GM10248 (cell line): ENCODE data around the gene PRR7.
A peak's percentile ranks its signal among the peaks of the same experiment; 100 is the strongest.

Source experiments
- CTCF ChIA-PET: fragments of 300-600 bp; sonication (Branson Sonifier 250); formaldehyde crosslinking; extraction: SDS; loops from one replicate; lab custom pipeline; 2021; ENCODE audit warnings: antibody characterized with exemption; lab: Yijun Ruan, JAX
- POLR2A ChIA-PET: fragments of 350-650 bp; sonication (Branson Sonifier 250); formaldehyde crosslinking; extraction: SDS; loops from one replicate; lab custom pipeline; 2020; ENCODE audit warnings: antibody characterized with exemption; lab: Yijun Ruan, JAX
- DNase-seq: peaks from one replicate; pipeline ENCODE4 v3.0.0; 2012; ENCODE audit errors: extremely low spot score
- CTCF ChIP-seq: IDR thresholded peaks from 2 replicates; pipeline ENCODE4 v1.5.1; 2012; ENCODE audit warnings: mild to moderate bottlenecking, low read depth; ENCODE audit errors: extremely low read depth, missing control alignments, control extremely low read depth

The PRR7 gene

DNA sequence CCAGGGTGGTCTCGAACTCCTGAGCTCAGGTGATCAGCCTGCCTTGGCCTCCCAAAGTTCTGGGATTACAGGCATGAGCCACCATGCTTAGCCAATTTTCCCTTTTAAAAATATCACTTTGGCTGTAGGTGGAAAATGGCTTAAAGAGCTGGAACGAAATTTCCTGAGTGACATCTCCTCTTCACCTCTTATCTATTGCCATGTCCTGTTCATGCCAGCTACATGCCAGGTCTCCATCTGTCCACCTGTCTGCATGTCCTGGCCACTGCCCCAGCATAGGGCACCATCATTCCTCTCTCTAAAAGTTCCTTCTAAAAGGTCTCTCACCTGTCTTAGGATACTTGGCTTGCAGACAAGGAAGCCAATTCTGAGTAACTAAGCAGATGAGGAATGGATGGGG is 22.9 kb upstream of the PRR7 start:
- ChIA-PET POLR2A (interaction anchor here (1.0 kb wide), 1 partner anchor 20 kb away, joined by 4 read pairs; no protein-coding TSS in a partner anchor), CTCF (interaction anchor here (0.7 to 23.4 kb wide), 8 partner anchors 9 to 78 kb away, joined by 3 to 347 read pairs (median 4); partner anchors contain the start of gene F12)
- no peak for TF ChIP-seq CTCF

DNA sequence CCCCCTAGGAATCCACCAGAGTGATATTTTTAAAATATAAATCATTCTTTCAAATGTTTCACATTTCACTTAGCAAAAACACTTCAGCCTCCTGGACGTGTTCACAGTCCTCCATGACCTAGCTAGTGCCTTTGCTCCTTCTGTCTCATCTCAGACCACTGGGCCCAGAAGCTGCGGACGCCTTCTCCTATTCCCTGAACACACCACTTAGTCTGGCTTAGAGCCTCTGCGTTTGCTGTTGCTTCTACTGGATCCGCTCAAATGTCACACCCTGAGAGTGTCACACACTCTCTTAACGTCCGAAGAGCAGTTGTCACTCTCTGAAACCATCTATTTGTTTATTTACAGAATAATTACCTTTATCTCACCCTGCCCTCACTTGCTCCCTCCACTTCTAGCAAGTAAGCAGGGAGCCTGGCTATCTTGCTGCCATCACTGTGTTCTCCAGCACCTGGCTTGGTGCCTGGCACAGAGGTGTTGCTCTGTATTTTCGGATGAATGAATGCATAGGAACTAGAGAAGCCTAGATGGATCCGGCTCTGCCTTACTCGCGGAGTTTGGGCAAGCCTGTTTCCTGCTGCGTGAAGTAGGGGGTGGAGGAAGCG is 21.3 kb upstream of the PRR7 start:
- TF ChIP-seq CTCF, result no peak
- DNase-seq, result no peak
- CTCF ChIA-PET, result interaction anchor here (1.0 to 23.4 kb wide), 6 partner anchors 9 to 35 kb away, joined by 3 to 347 read pairs (median 7); partner anchors contain the start of gene F12
- POLR2A ChIA-PET, result interaction anchor here (0.9 to 2.5 kb wide), 4 partner anchors 19 to 85 kb away, joined by 4 to 11 read pairs (median 6); partner anchors contain the start of gene PRR7

More for the DNA sequence above, 22.9 kb upstream of the PRR7 start:
- DNase-seq, result no peak

DNA sequence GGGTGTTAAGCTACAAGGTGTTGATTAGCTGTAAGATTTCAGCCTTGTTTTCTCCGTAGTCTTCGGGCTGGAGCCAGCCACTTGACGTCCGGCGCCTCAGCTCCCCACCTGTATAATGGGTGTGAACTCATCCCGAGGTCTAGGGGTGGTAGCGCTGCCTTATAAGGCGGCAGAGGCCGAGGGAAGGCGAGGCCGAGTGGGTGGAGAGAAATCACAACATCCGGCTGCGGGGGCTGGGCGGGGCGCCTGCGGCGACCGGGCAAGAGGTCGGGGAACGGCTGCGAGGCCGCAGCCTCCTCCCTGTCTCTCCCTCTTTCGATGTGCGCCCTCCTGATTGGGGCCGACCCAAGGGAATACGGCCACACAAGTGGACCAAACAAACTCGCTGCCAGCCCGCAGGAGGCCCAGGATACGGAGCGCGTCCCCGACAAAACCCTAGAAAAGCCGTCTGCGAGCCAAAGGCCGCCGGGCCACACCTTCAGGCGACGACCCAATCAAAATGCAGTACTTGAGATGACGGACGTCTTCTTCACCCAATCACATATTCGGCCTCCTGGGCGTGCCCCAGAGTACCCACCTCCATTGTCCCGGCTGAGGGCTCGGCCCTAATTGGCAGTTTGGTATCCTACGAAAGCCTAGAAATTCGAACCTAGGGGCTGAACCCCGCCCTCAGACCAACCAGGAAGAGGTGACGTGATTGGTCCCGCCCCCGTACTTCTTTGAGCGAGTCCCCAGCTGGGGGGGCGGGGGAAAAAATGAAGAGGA is 20.6 kb upstream of the PRR7 start:
- peak; percentile 97 for DNase-seq
- POLR2A ChIA-PET, result interaction anchor here (0.6 to 2.5 kb wide), 14 partner anchors 11 to 84 kb away, joined by 3 to 11 read pairs (median 4); partner anchors contain the start of gene PRR7
- no peak for TF ChIP-seq CTCF
- CTCF ChIA-PET, result interaction anchor here (0.7 to 23.4 kb wide), 8 partner anchors 10 to 67 kb away, joined by 3 to 347 read pairs (median 7); partner anchors contain the start of gene F12

- TF ChIP-seq CTCF, result no peak
- CTCF ChIA-PET, result interaction anchor here (0.7 to 23.4 kb wide), 11 partner anchors 11 to 117 kb away, joined by 3 to 347 read pairs (median 6); partner anchors contain the start of gene F12
- POLR2A ChIA-PET, result interaction anchor here (0.6 to 2.5 kb wide), 13 partner anchors 11 to 84 kb away, joined by 3 to 11 read pairs (median 4); partner anchors contain the start of gene PRR7
- DNase-seq, result peak; percentile 51
Measured at GRCh38 chr5:177426566-177427210, 19.9 kb upstream of the PRR7 start, which contains the start of gene GRK6. Gene GRK6 (plus strand): TSS chr5:177426676. CDS start chr5:177426846, 170 bp downstream.

GRCh38 chr5:177427211-177427822 is 19.3 kb upstream of the PRR7 start:
- POLR2A ChIA-PET, result interaction anchor here (1.7 to 2.5 kb wide), 2 partner anchors 17 to 38 kb away, joined by 7 to 11 read pairs; no protein-coding TSS in a partner anchor
- no peak for DNase-seq
- CTCF ChIA-PET, result interaction anchor here (0.8 to 23.4 kb wide), 8 partner anchors 12 to 117 kb away, joined by 3 to 347 read pairs (median 7); partner anchors contain the start of gene F12
- no peak for TF ChIP-seq CTCF
